H9 (cell line): ENCODE measurements around the gene PPFIA2. TPM values are rescaled to one million over a fixed set of nuclear protein-coding genes. Genes with fewer than 3 reads are reported as not detected.

Experiments
- DNase-seq: peaks from one replicate; pipeline ENCODE4 v3.0.0-alpha.2; 2017
- H2AFZ ChIP-seq: one replicate; pipeline ENCODE4 v1.6.1; 2013; ENCODE audit warnings: mild to moderate bottlenecking, low read length, control low read depth, moderate library complexity
- H2AK5ac ChIP-seq: 2 replicates; pipeline ENCODE4 v1.6.1; 2013; ENCODE audit warnings: low read length, control low read depth, mixed read lengths; ENCODE audit not compliant: insufficient read length
- H2BK120ac ChIP-seq: one replicate; pipeline ENCODE4 v1.6.1; 2013; ENCODE audit warnings: low read depth, mild to moderate bottlenecking, low read length, control low read depth, inconsistent platforms; ENCODE audit not compliant: poor library complexity, severe bottlenecking
- H2BK12ac ChIP-seq: 2 replicates; pipeline ENCODE4 v1.6.1; 2013; ENCODE audit warnings: low read length, control low read depth, mixed read lengths, low read depth; ENCODE audit not compliant: insufficient read length
- H2BK15ac ChIP-seq: 2 replicates; pipeline ENCODE4 v1.6.1; 2013; ENCODE audit warnings: low read depth, low read length, control low read depth
- H2BK20ac ChIP-seq: one replicate; pipeline ENCODE4 v1.6.1; 2013; ENCODE audit warnings: low read depth, mild to moderate bottlenecking, low read length, control low read depth, inconsistent platforms; ENCODE audit not compliant: poor library complexity, severe bottlenecking
- H2BK5ac ChIP-seq: 2 replicates; pipeline ENCODE4 v1.6.1; 2013; ENCODE audit warnings: low read length, control low read depth, mixed read lengths; ENCODE audit not compliant: insufficient read length
- H3K14ac ChIP-seq: 2 replicates; pipeline ENCODE4 v1.6.1; 2013; ENCODE audit warnings: low read length, control low read depth; ENCODE audit not compliant: insufficient read depth
- H3K18ac ChIP-seq: 2 replicates; pipeline ENCODE4 v1.6.1; 2013; ENCODE audit warnings: low read depth, mild to moderate bottlenecking, mixed read lengths, low read length, control low read depth; ENCODE audit not compliant: insufficient read length
- H3K23ac ChIP-seq: 2 replicates; pipeline ENCODE4 v1.6.1; 2013; ENCODE audit warnings: low read length, control low read depth, mixed read lengths, low read depth; ENCODE audit not compliant: insufficient read length
- H3K23me2 ChIP-seq: 2 replicates; pipeline ENCODE4 v1.6.1; 2013; ENCODE audit warnings: low read depth, mild to moderate bottlenecking, mixed read lengths, low read length, control low read depth; ENCODE audit not compliant: insufficient read length, poor library complexity, severe bottlenecking
- H3K27ac ChIP-seq: 2 replicates; pipeline ENCODE4 v1.5.1; 2013; ENCODE audit warnings: low read length, control low read depth, mixed read lengths, low read depth; ENCODE audit not compliant: insufficient read length
- H3K27me3 ChIP-seq: 2 replicates; pipeline ENCODE4 v1.6.1; 2013; ENCODE audit warnings: low read length, control low read depth, inconsistent platforms; ENCODE audit not compliant: insufficient read depth
- H3K4ac ChIP-seq: 2 replicates; pipeline ENCODE4 v1.6.1; 2013; ENCODE audit warnings: low read depth, mild to moderate bottlenecking, control low read depth, inconsistent platforms, low read length, moderate library complexity
- H3K4me1 ChIP-seq: 2 replicates; pipeline ENCODE4 v1.6.1; 2013; ENCODE audit warnings: low read length, control low read depth, inconsistent platforms; ENCODE audit not compliant: insufficient read depth
- H3K4me2 ChIP-seq: 2 replicates; pipeline ENCODE4 v1.6.1; 2013; ENCODE audit warnings: low read length, control low read depth, mixed read lengths; ENCODE audit not compliant: insufficient read length, insufficient read depth
- H3K56ac ChIP-seq: 2 replicates; pipeline ENCODE4 v1.6.1; 2013; ENCODE audit warnings: low read depth, mild to moderate bottlenecking, mixed read lengths, low read length, control low read depth; ENCODE audit not compliant: insufficient read length
- H3K79me1 ChIP-seq: 2 replicates; pipeline ENCODE4 v1.6.1; 2013; ENCODE audit warnings: low read depth, mild to moderate bottlenecking, moderate library complexity, low read length, control low read depth, inconsistent platforms; ENCODE audit not compliant: insufficient read depth, poor library complexity, severe bottlenecking
- H3K79me2 ChIP-seq: 2 replicates; pipeline ENCODE4 v1.6.1; 2013; ENCODE audit warnings: low read length, control low read depth, inconsistent platforms; ENCODE audit not compliant: insufficient read depth
- H3K9ac ChIP-seq: 2 replicates; pipeline ENCODE4 v1.6.1; 2013; ENCODE audit warnings: low read length, control low read depth, mixed read lengths; ENCODE audit not compliant: insufficient read length; ENCODE audit errors: extremely low read depth
- H3K9me3 ChIP-seq: one replicate; pipeline ENCODE4 v1.6.1; 2013; ENCODE audit warnings: low read depth, low read length, inconsistent platforms; ENCODE audit not compliant: control insufficient read depth
- H3T11ph ChIP-seq: one replicate; pipeline ENCODE4 v1.6.1; 2013; ENCODE audit warnings: mild to moderate bottlenecking, low read length, control low read depth, inconsistent platforms
- H4K20me1 ChIP-seq: one replicate; pipeline ENCODE4 v1.6.1; 2013; ENCODE audit not compliant: control insufficient read depth, insufficient read length, insufficient read depth
- H4K5ac ChIP-seq: 2 replicates; pipeline ENCODE4 v1.6.1; 2013; ENCODE audit warnings: low read depth, mild to moderate bottlenecking, mixed read lengths, low read length, control low read depth; ENCODE audit not compliant: insufficient read length
- H4K8ac ChIP-seq: replicated peaks from 2 replicates; pipeline ENCODE4 v1.6.1; 2013; ENCODE audit warnings: low read length, control low read depth, mixed read lengths, low read depth; ENCODE audit not compliant: insufficient read length
- H4K91ac ChIP-seq: 2 replicates; pipeline ENCODE4 v1.6.1; 2013; ENCODE audit warnings: low read depth, mild to moderate bottlenecking, moderate library complexity, mixed read lengths, low read length, control low read depth; ENCODE audit not compliant: insufficient read length
- H3K27ac Mint-ChIP-seq, 3 experiments: 2 replicates in 2 of 3; 3 replicates in 1 of 3; pipeline ENCODE4 v1.8.0; 2020 to 2021; ENCODE audit warnings: mixed read lengths in 3 of 3, mild to moderate bottlenecking in 1 of 3, moderate library complexity in 1 of 3
- H3K27me3 Mint-ChIP-seq: 2 replicates; pipeline ENCODE4 v1.8.0; 2021; ENCODE audit warnings: low read depth, mild to moderate bottlenecking, moderate library complexity, mixed read lengths
- H3K36me3 Mint-ChIP-seq, 3 experiments: 2 replicates in 2 of 3; 3 replicates in 1 of 3; pipeline ENCODE4 v1.8.0; 2020 to 2021; ENCODE audit warnings: low read depth in 3 of 3, mixed read lengths in 3 of 3; ENCODE audit not compliant: insufficient read depth in 1 of 3
- H3K4me1 Mint-ChIP-seq, 2 experiments: 2 replicates each; pipeline ENCODE4 v1.8.0; 2020; ENCODE audit warnings: mixed read lengths in 2 of 2
- H3K4me3 Mint-ChIP-seq, 2 experiments: 2 replicates in 1 of 2; 3 replicates in 1 of 2; pipeline ENCODE4 v1.8.0; 2020 to 2021; ENCODE audit warnings: mild to moderate bottlenecking in 2 of 2, mixed read lengths in 2 of 2, moderate library complexity in 1 of 2
- H3K9me3 Mint-ChIP-seq, 2 experiments: 2 replicates in 1 of 2; 3 replicates in 1 of 2; pipeline ENCODE4 v1.8.0; 2020; ENCODE audit warnings: mild to moderate bottlenecking in 2 of 2, mixed read lengths in 2 of 2, moderate library complexity in 1 of 2
- CTCF ChIP-seq: fragments of 200-600 bp; sonication (generic); conservative IDR thresholded peaks from 3 replicates; pipeline ENCODE4 v1.8.0; 2021; ENCODE audit warnings: antibody characterized with exemption, mild to moderate bottlenecking
- WGBS: extraction: QIAGEN DNeasy Blood & Tissue Kit; methylation state at CpG from one replicate; pipeline ENCODE4 v1.1.7; 2013; ENCODE audit warnings: missing lambda C conversion rate, low lambda C conversion rate, mixed read lengths; ENCODE audit not compliant: insufficient read length; ENCODE audit errors: extremely low coverage; 5-methylcytosine and 5-hydroxymethylcytosine counted together
- total RNA-seq: library from RNA; stranded (reverse); gene quantifications from 2 replicates; pipeline ENCODE4 v1.2.1, GENCODE V29; 2021

The PPFIA2 gene
- total RNA-seq, 1 experiment from 2014 or later: 1.3 TPM

- H3K23me2 ChIP-seq: no peaks in the 10 kb centered on the region
- H3K9me3 ChIP-seq: no peaks in the 10 kb centered on the region
- no peak overlapping the region for H3K18ac ChIP-seq
- H4K8ac ChIP-seq: no peak overlapping the region
- H3T11ph ChIP-seq: no peak overlapping the region
- H3K27ac Mint-ChIP-seq: no peak overlapping the region
- no peak overlapping the region for H3K56ac ChIP-seq
- H2BK12ac ChIP-seq: no peak overlapping the region
- H2BK120ac ChIP-seq: no peak overlapping the region
- H3K9ac ChIP-seq: no peak overlapping the region
- H3K23ac ChIP-seq: no peak overlapping the region
- no peaks in the 10 kb centered on the region for H3K4me1 ChIP-seq
- no peak overlapping the region for H2BK20ac ChIP-seq
- no peak overlapping the region for H4K5ac ChIP-seq
- TF ChIP-seq CTCF: no peak; the same call in 2 of the 3 replicates
- H3K27me3 Mint-ChIP-seq: no peaks in the 10 kb centered on the region; the same call in 1 of the 2 replicates
- no peak overlapping the region for H2BK5ac ChIP-seq
- H4K20me1 ChIP-seq: no peaks in the 10 kb centered on the region
- no peak overlapping the region for H3K14ac ChIP-seq
- no peak overlapping the region for H2AFZ ChIP-seq
- H3K4me2 ChIP-seq: no peak overlapping the region
- H3K79me2 ChIP-seq: no peaks in the 10 kb centered on the region
- H3K9me3 Mint-ChIP-seq: no peaks in the 10 kb centered on the region; a peak in 1 of 5 replicates
- no peak overlapping the region for H3K27ac ChIP-seq
- DNase-seq: peak; percentile 38
- H3K36me3 Mint-ChIP-seq: no peaks in the 10 kb centered on the region
- H3K4ac ChIP-seq: no peak overlapping the region
- H2BK15ac ChIP-seq: no peak overlapping the region
- WGBS: no CpG with 5 or more reads among the region's 5 CpGs
- H3K4me1 Mint-ChIP-seq: peaks cover 4 to 5% of the 10 kb centered on the region in 2 experiments
- no peak overlapping the region for H4K91ac ChIP-seq
- H2AK5ac ChIP-seq: no peak overlapping the region
- H3K79me1 ChIP-seq: no peaks in the 10 kb centered on the region
- H3K4me3 Mint-ChIP-seq: no peak overlapping the region
- no peaks in the 10 kb centered on the region for H3K27me3 ChIP-seq
These were observed 411.7 kb downstream of the PPFIA2 start for GRCh38 chr12:81347404-81347803.
